ENCODE data around the gene AARSD1. TPM values are rescaled to one million over a fixed set of nuclear protein-coding genes. Genes with fewer than 3 reads are reported as not detected.
"Not testable (repeated sequence)": the region's sequence is repeated elsewhere in the genome, so short reads cannot be mapped to it uniquely, and the experiment has no call there.

Gene AARSD1
- total and polyA plus RNA-seq, 7 donors: 29.7 to 68.1 (median 54.6) TPM

- Histone ChIP-seq H3K27ac (no peak overlapping the region), H3K36me3 (ENCODE audit: insufficient read depth in 1 of 2, low read depth in 1 of 2) (no peaks in the 10 kb centered on the region), H3K9me3 (no peaks in the 10 kb centered on the region), H3K4me1 (no peaks in the 10 kb centered on the region), H3K27me3 (ENCODE audit: insufficient read depth in 3 of 3, low read length in 2 of 3) (no peaks in the 10 kb centered on the region), H3K4me3 (no peak overlapping the region)
- TF ChIP-seq CTCF (IDR thresholded peaks at IDR 0.05): no peak
- intact Hi-C loops (cut with DNase I): no loop called here
- DNase-seq: no peak
- no peak for ATAC-seq
- 82 to 91% (median 85%) methylated on average over 1 of the region's 1 CpG for WGBS, 3 donors
These were observed 34.8 kb downstream of the AARSD1 start for GRCh38 chr17:42929497-42929844.

GRCh38 chr17:42928714-42929496 is 35.3 kb downstream of the AARSD1 start:
- Histone ChIP-seq H3K4me1 (no peaks in the 10 kb centered on the region), H3K4me3 (no peak overlapping the region), H3K27ac (peak overlapping the region; percentile 34), H3K36me3 (ENCODE audit: insufficient read depth in 1 of 2, low read depth in 1 of 2) (no peaks in the 10 kb centered on the region), H3K27me3 (ENCODE audit: insufficient read depth in 3 of 3, low read length in 2 of 3) (no peaks in the 10 kb centered on the region), H3K9me3 (no peaks in the 10 kb centered on the region)
- peak; percentile 56 for TF ChIP-seq CTCF (IDR thresholded peaks at IDR 0.05)
- intact Hi-C loops (cut with DNase I): no loop called here
- 52 to 53% (median 53%) methylated on average over 9 of the region's 9 CpGs for WGBS, 3 donors
- ATAC-seq (peak; percentile 63 to 83 (median 75)), DNase-seq (peak in 1 of 2 donors; percentile 13)

- Histone ChIP-seq H3K4me3 (no peak overlapping the region), H3K9me3 (no peaks in the 10 kb centered on the region), H3K27ac (no peak overlapping the region), H3K4me1 (peaks cover 5% of the 10 kb centered on the region), H3K27me3 (ENCODE audit: insufficient read depth in 3 of 3, low read length in 2 of 3) (no peaks in the 10 kb centered on the region), H3K36me3 (ENCODE audit: insufficient read depth in 1 of 2, low read depth in 1 of 2) (no peaks in the 10 kb centered on the region)
- TF ChIP-seq CTCF (IDR thresholded peaks at IDR 0.05): no peak
- ATAC-seq (no peak), DNase-seq (no peak)
- WGBS, 3 donors: 41 to 48% (median 44%) methylated on average over 5 of the region's 5 CpGs
- intact Hi-C loops (cut with DNase I): no loop called here
These were observed 39.4 kb downstream of the AARSD1 start for GRCh38 chr17:42924891-42925290.

GRCh38 chr17:42923472-42923871 is 40.8 kb downstream of the AARSD1 start:
- DNase-seq; H3K4me1 ChIP-seq; H3K27me3 ChIP-seq (ENCODE audit: insufficient read depth in 3 of 3, low read length in 2 of 3); H3K36me3 ChIP-seq (ENCODE audit: insufficient read depth in 1 of 2, low read depth in 1 of 2); H3K4me3 ChIP-seq; H3K27ac ChIP-seq; H3K9me3 ChIP-seq; intact Hi-C loops (cut with DNase I); ATAC-seq: not testable (repeated sequence)
- WGBS, 3 donors: 79 to 87% (median 84%) methylated on average over 7 of the region's 7 CpGs

GRCh38 chr17:42922294-42922693 is 42.0 kb downstream of the AARSD1 start:
- Histone ChIP-seq H3K4me1 (peaks cover 5% of the 10 kb centered on the region), H3K4me3 (no peak overlapping the region), H3K36me3 (ENCODE audit: insufficient read depth in 1 of 2, low read depth in 1 of 2) (no peaks in the 10 kb centered on the region), H3K9me3 (no peaks in the 10 kb centered on the region), H3K27me3 (ENCODE audit: insufficient read depth in 3 of 3, low read length in 2 of 3) (no peaks in the 10 kb centered on the region), H3K27ac (no peak overlapping the region)
- TF ChIP-seq CTCF (IDR thresholded peaks at IDR 0.05): no peak
- 54 to 59% (median 55%) methylated on average over 7 of the region's 7 CpGs for WGBS, 3 donors
- intact Hi-C loops (cut with DNase I): no loop called here
- DNase-seq (no peak), ATAC-seq (no peak)
